HG02759 (cell line): ENCODE data around the gene MTHFD1L.
"Not testable (repeated sequence)": the region's sequence is repeated elsewhere in the genome, so short reads cannot be mapped to it uniquely, and the experiment has no call there.

Experiments
- ATAC-seq: cut with Tn5 transposase; IDR thresholded peaks from one replicate; pipeline ENCODE4 v1.9.1; 2021; ENCODE audit warnings: mild to moderate bottlenecking, moderate library complexity; ENCODE audit not compliant: unreplicated experiment

MTHFD1L gene

GRCh38 chr6:151063842-151064647 lies 198.5 kb downstream of the MTHFD1L start:
- no peak for ATAC-seq

GRCh38 chr6:151065027-151065815 lies 199.7 kb downstream of the MTHFD1L start:
- ATAC-seq: no peak

GRCh38 chr6:151067684-151068596 lies 202.4 kb downstream of the MTHFD1L start:
- no peak for ATAC-seq

- no peak for ATAC-seq
Measured at GRCh38 chr6:151068761-151069312, 203.3 kb downstream of the MTHFD1L start.

- no peak for ATAC-seq
Measured at GRCh38 chr6:151069641-151070040, 204.1 kb downstream of the MTHFD1L start.

- ATAC-seq: no peak
Measured at GRCh38 chr6:151070631-151071051, 205.1 kb downstream of the MTHFD1L start.

GRCh38 chr6:151071295-151071694 lies 205.8 kb downstream of the MTHFD1L start:
- ATAC-seq: no peak

- ATAC-seq: no peak
Measured at GRCh38 chr6:151073146-151073545, 207.6 kb downstream of the MTHFD1L start.

- ATAC-seq: no peak
Measured at GRCh38 chr6:151073701-151074100, 208.2 kb downstream of the MTHFD1L start.

- no peak for ATAC-seq
Measured at GRCh38 chr6:151075005-151075404, 209.5 kb downstream of the MTHFD1L start.

- no peak for ATAC-seq
Measured at GRCh38 chr6:151075527-151075926, 210.0 kb downstream of the MTHFD1L start.

- no peak for ATAC-seq
Measured at GRCh38 chr6:151075930-151076555, 210.5 kb downstream of the MTHFD1L start.

GRCh38 chr6:151078655-151079054 lies 213.2 kb downstream of the MTHFD1L start:
- ATAC-seq: no peak

- no peak for ATAC-seq
Measured at GRCh38 chr6:151081656-151082055, 216.2 kb downstream of the MTHFD1L start.

GRCh38 chr6:151082079-151082478 lies 216.6 kb downstream of the MTHFD1L start:
- no peak for ATAC-seq

GRCh38 chr6:151084275-151084674 lies 218.8 kb downstream of the MTHFD1L start:
- ATAC-seq: no peak

- ATAC-seq: not testable (repeated sequence)
Measured at GRCh38 chr6:151087055-151087454, 221.6 kb downstream of the MTHFD1L start.

GRCh38 chr6:151087861-151088598 lies 222.5 kb downstream of the MTHFD1L start:
- ATAC-seq: no peak

- no peak for ATAC-seq
Measured at GRCh38 chr6:151088599-151088935, 223.1 kb downstream of the MTHFD1L start.

GRCh38 chr6:151088963-151089362 lies 223.5 kb downstream of the MTHFD1L start:
- no peak for ATAC-seq
